Measurements from ENCODE around the gene ST13. TPM values are rescaled to one million over a fixed set of nuclear protein-coding genes. Genes with fewer than 3 reads are reported as not detected.

Gene ST13
- total RNA-seq, 1 experiment from 2014 or later, result 301 TPM

GRCh38 chr22:40855979-40856512 is 393 bp downstream of the ST13 start:
- Histone ChIP-seq H3K4me2 (ENCODE audit: low read length) (peak overlapping the region; percentile 87), H3K4me1 (ENCODE audit: control insufficient read depth in 1 of 2, insufficient read depth in 2 of 2, low read length in 2 of 2) (peaks cover 9 to 15% of the 10 kb centered on the region in 2 experiments), H3K9ac (ENCODE audit: low read length) (peak overlapping the region; percentile 99), H3K36me3 (ENCODE audit: control insufficient read depth in 1 of 2, insufficient read depth in 2 of 2, low read length in 2 of 2) (peaks cover 5 to 6% of the 10 kb centered on the region in 2 experiments; a peak in 3 of 4 replicates), H2AFZ (ENCODE audit: low read depth, low read length, poor library complexity, severe bottlenecking) (no peak overlapping the region), H3K4me3 (replicated peaks in 1 of 2; ENCODE audit: low read depth in 1 of 2, low read length in 2 of 2) (peak overlapping the region; percentile 99), H3K9me3 (ENCODE audit: control insufficient read depth in 1 of 2, insufficient read depth in 1 of 2, low read depth in 1 of 2, low read length in 2 of 2) (no peaks in the 10 kb centered on the region), H3K27ac (ENCODE audit: low read depth, low read length) (peak overlapping the region; percentile 92), H3K79me2 (ENCODE audit: insufficient read depth, low read length) (peaks cover 95% of the 10 kb centered on the region), H3K9me2 (ENCODE audit: insufficient read depth) (no peaks in the 10 kb centered on the region), H3K27me3 (ENCODE audit: insufficient read depth, low read length) (no peaks in the 10 kb centered on the region), H4K20me1 (ENCODE audit: insufficient read depth) (peaks cover 14% of the 10 kb centered on the region; the same call in 1 of the 2 replicates)
- BruUV-seq (replicated peaks), result no TSS peak
- no peak for DNase-seq (ENCODE audit: low read depth, low spot score)
- ChIA-PET RAD21 (ENCODE audit: low non-redundant PET in 1 of 2, low total read pairs in 2 of 2, uncharacterized antibody in 2 of 2, unreplicated experiment in 2 of 2) (no interaction called here), POLR2A (interaction anchor here (1.2 kb wide), 1 partner anchor 11 kb away, joined by 9 read pairs; no protein-coding TSS in a partner anchor), CTCF (no interaction called here)
- TF ChIP-seq ZFX (IDR thresholded peaks at IDR 0.05), result peak; percentile 89; the same call in 1 of the 2 replicates
- TF ChIP-seq EGR1 (IDR thresholded peaks at IDR 0.05; ENCODE audit: low read depth), result no peak; the same call in 1 of the 2 replicates
- ATAC-seq, result peak; percentile 53
- intact Hi-C loops (cut with micrococcal nuclease), result no loop called here

DNA sequence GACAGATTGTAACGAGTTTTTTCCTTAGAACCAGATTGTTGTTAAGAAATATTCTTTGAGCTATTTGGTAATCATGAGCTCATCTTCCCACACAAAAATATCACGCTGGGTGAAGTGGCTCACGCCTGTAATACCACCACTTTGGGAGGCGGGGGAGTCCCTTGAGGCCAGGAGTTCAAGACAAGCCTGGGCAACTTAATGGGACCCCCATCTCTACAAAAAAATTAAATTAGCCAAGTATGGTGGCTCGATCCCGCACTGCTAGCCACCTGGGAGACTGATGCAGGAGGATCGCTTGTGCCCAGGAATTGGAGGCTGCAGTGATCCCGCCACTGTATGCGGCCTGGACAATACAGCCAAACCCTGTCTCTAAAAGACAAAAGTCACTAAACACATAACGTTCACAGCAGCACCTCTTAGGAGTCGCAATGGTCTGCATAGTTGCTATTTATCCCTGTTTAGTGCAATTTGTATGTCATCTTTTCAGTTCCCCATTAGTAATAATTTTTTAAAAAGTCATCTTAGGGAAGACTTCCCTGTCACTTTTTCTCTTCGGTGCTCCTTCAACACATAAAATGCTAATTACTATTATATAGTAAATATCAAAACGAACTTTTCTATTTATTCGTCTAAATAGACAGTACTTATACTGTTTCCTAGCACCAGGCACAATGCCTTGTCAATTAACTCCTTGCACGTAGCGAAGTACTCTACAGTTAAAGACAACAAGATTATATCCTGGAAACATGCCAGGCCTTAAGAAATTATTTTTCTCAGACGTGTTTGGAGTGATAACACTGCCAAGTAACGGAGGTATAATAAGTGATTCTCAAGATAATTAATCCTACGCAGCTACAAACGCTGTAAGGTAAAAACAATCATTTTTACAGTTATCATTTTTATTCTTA is 1.1 kb downstream of the ST13 start:
- TF ChIP-seq EGR1 (IDR thresholded peaks at IDR 0.05; ENCODE audit: low read depth) (no peak), FOSL1 (IDR thresholded peaks at IDR 0.05; ENCODE audit: low read depth) (no peak), SIN3A (IDR thresholded peaks at IDR 0.05; ENCODE audit: low read depth) (no peak), ZFX (IDR thresholded peaks at IDR 0.05) (no peak), CEBPB (IDR thresholded peaks at IDR 0.05; ENCODE audit: low read depth) (no peak), ZNF274 (IDR thresholded peaks at IDR 0.05; ENCODE audit: low read depth, low read length) (no peak), SP1 (IDR thresholded peaks at IDR 0.05; ENCODE audit: low read depth) (no peak), POLR2AphosphoS5 (IDR thresholded peaks at IDR 0.05; ENCODE audit: low read depth, low read length) (no peak), YY1 (IDR thresholded peaks at IDR 0.05; ENCODE audit: extremely low read depth, insufficient replicate concordance, low read depth, low read length) (no peak), TCF7L2 (IDR thresholded peaks at IDR 0.05; ENCODE audit: borderline replicate concordance, extremely low read depth, insufficient read depth, insufficient read length) (no peak)
- TF ChIP-seq, protein P1, sequence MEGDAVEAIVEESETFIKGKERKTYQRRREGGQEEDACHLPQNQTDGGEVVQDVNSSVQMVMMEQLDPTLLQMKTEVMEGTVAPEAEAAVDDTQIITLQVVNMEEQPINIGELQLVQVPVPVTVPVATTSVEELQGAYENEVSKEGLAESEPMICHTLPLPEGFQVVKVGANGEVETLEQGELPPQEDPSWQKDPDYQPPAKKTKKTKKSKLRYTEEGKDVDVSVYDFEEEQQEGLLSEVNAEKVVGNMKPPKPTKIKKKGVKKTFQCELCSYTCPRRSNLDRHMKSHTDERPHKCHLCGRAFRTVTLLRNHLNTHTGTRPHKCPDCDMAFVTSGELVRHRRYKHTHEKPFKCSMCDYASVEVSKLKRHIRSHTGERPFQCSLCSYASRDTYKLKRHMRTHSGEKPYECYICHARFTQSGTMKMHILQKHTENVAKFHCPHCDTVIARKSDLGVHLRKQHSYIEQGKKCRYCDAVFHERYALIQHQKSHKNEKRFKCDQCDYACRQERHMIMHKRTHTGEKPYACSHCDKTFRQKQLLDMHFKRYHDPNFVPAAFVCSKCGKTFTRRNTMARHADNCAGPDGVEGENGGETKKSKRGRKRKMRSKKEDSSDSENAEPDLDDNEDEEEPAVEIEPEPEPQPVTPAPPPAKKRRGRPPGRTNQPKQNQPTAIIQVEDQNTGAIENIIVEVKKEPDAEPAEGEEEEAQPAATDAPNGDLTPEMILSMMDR (IDR thresholded peaks at IDR 0.05 in 2 of 3, conservative IDR thresholded peaks at IDR 0.05 in 1 of 3; ENCODE audit: borderline replicate concordance in 1 of 3, insufficient read depth in 1 of 3, low read depth in 2 of 3, low read length in 2 of 3), result no peak
- TF ChIP-seq, protein P2, sequence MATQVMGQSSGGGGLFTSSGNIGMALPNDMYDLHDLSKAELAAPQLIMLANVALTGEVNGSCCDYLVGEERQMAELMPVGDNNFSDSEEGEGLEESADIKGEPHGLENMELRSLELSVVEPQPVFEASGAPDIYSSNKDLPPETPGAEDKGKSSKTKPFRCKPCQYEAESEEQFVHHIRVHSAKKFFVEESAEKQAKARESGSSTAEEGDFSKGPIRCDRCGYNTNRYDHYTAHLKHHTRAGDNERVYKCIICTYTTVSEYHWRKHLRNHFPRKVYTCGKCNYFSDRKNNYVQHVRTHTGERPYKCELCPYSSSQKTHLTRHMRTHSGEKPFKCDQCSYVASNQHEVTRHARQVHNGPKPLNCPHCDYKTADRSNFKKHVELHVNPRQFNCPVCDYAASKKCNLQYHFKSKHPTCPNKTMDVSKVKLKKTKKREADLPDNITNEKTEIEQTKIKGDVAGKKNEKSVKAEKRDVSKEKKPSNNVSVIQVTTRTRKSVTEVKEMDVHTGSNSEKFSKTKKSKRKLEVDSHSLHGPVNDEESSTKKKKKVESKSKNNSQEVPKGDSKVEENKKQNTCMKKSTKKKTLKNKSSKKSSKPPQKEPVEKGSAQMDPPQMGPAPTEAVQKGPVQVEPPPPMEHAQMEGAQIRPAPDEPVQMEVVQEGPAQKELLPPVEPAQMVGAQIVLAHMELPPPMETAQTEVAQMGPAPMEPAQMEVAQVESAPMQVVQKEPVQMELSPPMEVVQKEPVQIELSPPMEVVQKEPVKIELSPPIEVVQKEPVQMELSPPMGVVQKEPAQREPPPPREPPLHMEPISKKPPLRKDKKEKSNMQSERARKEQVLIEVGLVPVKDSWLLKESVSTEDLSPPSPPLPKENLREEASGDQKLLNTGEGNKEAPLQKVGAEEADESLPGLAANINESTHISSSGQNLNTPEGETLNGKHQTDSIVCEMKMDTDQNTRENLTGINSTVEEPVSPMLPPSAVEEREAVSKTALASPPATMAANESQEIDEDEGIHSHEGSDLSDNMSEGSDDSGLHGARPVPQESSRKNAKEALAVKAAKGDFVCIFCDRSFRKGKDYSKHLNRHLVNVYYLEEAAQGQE (IDR thresholded peaks at IDR 0.05; ENCODE audit: low read depth), result no peak
- ATAC-seq, result no peak
- DNase-seq (ENCODE audit: low read depth, low spot score), result no peak
- ChIA-PET RAD21 (ENCODE audit: low non-redundant PET in 1 of 2, low total read pairs in 2 of 2, uncharacterized antibody in 2 of 2, unreplicated experiment in 2 of 2) (no interaction called here), POLR2A (no interaction called here), CTCF (no interaction called here)
- Histone ChIP-seq H2AFZ (ENCODE audit: low read depth, low read length, poor library complexity, severe bottlenecking) (no peak overlapping the region), H3K27ac (ENCODE audit: low read depth, low read length) (peak overlapping the region; percentile 92; the same call in 1 of the 2 replicates), H3K4me2 (ENCODE audit: low read length) (peak overlapping the region; percentile 87), H3K9me2 (ENCODE audit: insufficient read depth) (no peaks in the 10 kb centered on the region), H3K4me3 (replicated peaks in 1 of 2; ENCODE audit: low read depth in 1 of 2, low read length in 2 of 2) (peak overlapping the region; percentile 99), H4K20me1 (ENCODE audit: insufficient read depth) (peaks cover 15% of the 10 kb centered on the region; the same call in 1 of the 2 replicates), H3K4me1 (ENCODE audit: control insufficient read depth in 1 of 2, insufficient read depth in 2 of 2, low read length in 2 of 2) (peaks cover 9 to 15% of the 10 kb centered on the region in 2 experiments), H3K36me3 (ENCODE audit: control insufficient read depth in 1 of 2, insufficient read depth in 2 of 2, low read length in 2 of 2) (peaks cover 9% of the 10 kb centered on the region in 2 experiments; a peak in 3 of 4 replicates), H3K27me3 (ENCODE audit: insufficient read depth, low read length) (no peaks in the 10 kb centered on the region), H3K79me2 (ENCODE audit: insufficient read depth, low read length) (peaks cover 95% of the 10 kb centered on the region), H3K9ac (ENCODE audit: low read length) (peak overlapping the region; percentile 99), H3K9me3 (ENCODE audit: control insufficient read depth in 1 of 2, insufficient read depth in 1 of 2, low read depth in 1 of 2, low read length in 2 of 2) (no peaks in the 10 kb centered on the region)
- intact Hi-C loops (cut with micrococcal nuclease), result no loop called here
- TSS peak; percentile 37 for BruUV-seq (replicated peaks)

All from HCT116 (cell line).